Sigmoid colon (tissue), 4 donors: Measurements from ENCODE around the gene E2F6.

Source experiments
- POLR2A ChIP-seq, 2 donors: fragments of 450-650 bp; IDR thresholded peaks; one replicate each; pipeline ENCODE4 v1.6.1; 2016; ENCODE audit warnings: antibody characterized with exemption in 2 of 2, mild to moderate bottlenecking in 2 of 2, moderate library complexity in 2 of 2
- POLR2AphosphoS5 ChIP-seq, 4 donors: sonication (generic); formaldehyde crosslinking; IDR thresholded peaks; one replicate each; pipeline ENCODE4 v1.6.1; 2017; ENCODE audit warnings: antibody characterized with exemption in 4 of 4

GRCh38 chr2:11457935-11458334, 8.0 kb downstream of the E2F6 start:
- TF ChIP-seq POLR2AphosphoS5 (IDR thresholded peaks at IDR 0.05) (no peak), POLR2A (IDR thresholded peaks at IDR 0.05) (no peak)
